ENCODE results near the gene NUBPL.

Gene NUBPL

GRCh38 chr14:31561155-31561846, at the start of gene NUBPL:
TSS of gene NUBPL (plus strand) at chr14:31561404. CDS start at chr14:31561440, 36 bp downstream.
- DNase-seq = peak; percentile 47 to 97 (median 89)

- no peak for DNase-seq
These were observed 34.1 kb upstream of the NUBPL start for GRCh38 chr14:31527087-31527486.

- DNase-seq = no peak
These were observed 33.7 kb upstream of the NUBPL start for GRCh38 chr14:31527546-31527945.

- no peak for DNase-seq
These were observed 32.2 kb upstream of the NUBPL start for GRCh38 chr14:31529053-31529452.

GRCh38 chr14:31530136-31530535, 31.1 kb upstream of the NUBPL start:
- no peak for DNase-seq

GRCh38 chr14:31536201-31536960, 24.8 kb upstream of the NUBPL start:
- DNase-seq = no peak

- no peak for DNase-seq
These were observed 19.5 kb upstream of the NUBPL start for GRCh38 chr14:31541702-31542101.

- DNase-seq = no peak
These were observed 17.0 kb upstream of the NUBPL start for GRCh38 chr14:31543969-31544799.

- no peak for DNase-seq
These were observed 16.4 kb upstream of the NUBPL start for GRCh38 chr14:31544816-31545215.

GRCh38 chr14:31545328-31545727, 15.9 kb upstream of the NUBPL start:
- DNase-seq = no peak

GRCh38 chr14:31549817-31550216, 11.4 kb upstream of the NUBPL start:
- DNase-seq = no peak

GRCh38 chr14:31550589-31550988, 10.6 kb upstream of the NUBPL start:
- no peak for DNase-seq

- no peak for DNase-seq
These were observed 5.0 kb upstream of the NUBPL start for GRCh38 chr14:31556191-31556590.

- no peak for DNase-seq
These were observed 1.3 kb upstream of the NUBPL start for GRCh38 chr14:31559939-31560338.

- no peak for DNase-seq
These were observed 447 bp upstream of the NUBPL start for GRCh38 chr14:31560759-31561154.

GRCh38 chr14:31564194-31564593, 3.0 kb downstream of the NUBPL start:
- no peak for DNase-seq

GRCh38 chr14:31566456-31566855, 5.3 kb downstream of the NUBPL start:
- no peak for DNase-seq

- DNase-seq = no peak
These were observed 6.5 kb downstream of the NUBPL start for GRCh38 chr14:31567655-31568054.

- no peak for DNase-seq
These were observed 7.0 kb downstream of the NUBPL start for GRCh38 chr14:31568161-31568560.

GRCh38 chr14:31568671-31569070, 7.5 kb downstream of the NUBPL start:
- no peak for DNase-seq

GRCh38 chr14:31572955-31573354, 11.8 kb downstream of the NUBPL start:
- no peak for DNase-seq

GRCh38 chr14:31576949-31577348, 15.7 kb downstream of the NUBPL start:
- no peak for DNase-seq

All from nucleus accumbens (tissue), 56 donors.